Activated naive CD4-positive, alpha-beta T cell treated with anti-CD3 and anti-CD28 coated beads for 36 hours (primary cell): ENCODE measurements around the gene RESP18. TPM values are rescaled to one million over a fixed set of nuclear protein-coding genes. Genes with fewer than 3 reads are reported as not detected.

Source experiments
- CTCF ChIA-PET: fragments of 350-600 bp; sonication (Branson Sonifier 250); formaldehyde crosslinking; loops from one replicate; lab custom pipeline; 2021; ENCODE audit warnings: antibody characterized with exemption; lab: Charles Lee
- DNase-seq: peaks from one replicate; pipeline ENCODE4 v3.0.0-alpha.2; 2020
- H3K27ac Mint-ChIP-seq: one replicate; pipeline ENCODE4 v1.8.0; 2021; ENCODE audit warnings: mild to moderate bottlenecking, mixed read lengths
- H3K27me3 Mint-ChIP-seq: one replicate; pipeline ENCODE4 v1.8.0; 2021; ENCODE audit warnings: low read depth, mixed read lengths
- H3K36me3 Mint-ChIP-seq: one replicate; pipeline ENCODE4 v1.8.0; 2021; ENCODE audit warnings: low read depth, mixed read lengths
- H3K4me1 Mint-ChIP-seq: one replicate; pipeline ENCODE4 v1.8.0; 2021; ENCODE audit warnings: low read depth, mixed read lengths
- H3K4me3 Mint-ChIP-seq: one replicate; pipeline ENCODE4 v1.8.0; 2021; ENCODE audit warnings: mild to moderate bottlenecking, moderate library complexity, mixed read lengths
- H3K9me3 Mint-ChIP-seq: one replicate; pipeline ENCODE4 v1.8.0; 2021; ENCODE audit warnings: mixed read lengths
- intact Hi-C: fragments of 100-400 bp; cut with micrococcal nuclease; formaldehyde crosslinking; loops from one replicate; pipeline ENCODE4 v1.15.1; 2023
- total RNA-seq, 2 experiments: library from RNA; stranded (reverse); gene quantifications; one replicate each; pipeline ENCODE4 v1.2.3, GENCODE V29; 2021

The RESP18 gene
- total RNA-seq, 2 experiments from 2014 or later: not detected

DNA sequence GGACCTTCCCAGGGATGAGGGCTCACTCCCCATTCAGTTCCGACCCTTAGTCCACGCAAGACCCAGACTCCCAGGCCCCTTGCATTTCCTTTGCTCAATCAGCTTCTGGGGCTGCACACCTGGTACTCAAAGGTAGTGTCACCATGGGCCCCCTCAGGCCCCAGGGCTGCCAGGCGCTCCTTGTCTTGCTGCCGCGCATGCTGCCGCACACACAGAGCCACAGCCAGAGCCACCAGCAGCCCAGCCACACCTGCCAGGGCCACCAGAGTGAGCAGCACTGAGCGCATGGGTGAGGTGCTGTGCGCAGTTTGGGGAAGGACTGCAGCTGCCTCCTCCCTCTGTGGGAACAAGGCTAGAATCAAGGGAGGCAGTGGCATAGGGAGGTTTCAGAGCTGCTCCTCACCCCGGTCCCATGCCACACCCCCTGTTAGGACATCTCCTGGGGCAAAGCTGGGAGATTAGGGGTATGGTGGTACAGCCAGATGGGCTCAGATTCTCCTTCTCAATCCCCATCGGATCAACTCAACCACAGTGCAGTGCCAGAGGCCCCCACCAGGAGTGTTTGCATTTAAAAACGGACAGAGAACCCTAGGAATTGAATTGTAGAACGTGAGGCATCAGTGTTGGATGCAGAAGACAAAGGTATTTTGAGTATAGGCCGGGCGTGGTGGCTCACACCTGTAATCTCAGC is 34.6 kb downstream of the RESP18 start:
- intact Hi-C loops: loop anchor here (1.0 kb wide), 3 partner anchors 80 to 138 kb away; partner anchors contain the start of genes ABCB6 and NHEJ1
- Mint-ChIP-seq H3K9me3 (no peaks in the 10 kb centered on the region), H3K27ac (no peak overlapping the region), H3K4me1 (peaks cover 20% of the 10 kb centered on the region), H3K36me3 (no peaks in the 10 kb centered on the region), H3K4me3 (no peak overlapping the region), H3K27me3 (peaks cover 3% of the 10 kb centered on the region)
- no peak for DNase-seq
- CTCF ChIA-PET: interaction anchor here (0.6 to 5.2 kb wide), 20 partner anchors 8 to 210 kb away, joined by 3 to 58 read pairs (median 4); partner anchors contain the start of genes ANKZF1, ATG9A, DNAJB2 and GLB1L

DNA sequence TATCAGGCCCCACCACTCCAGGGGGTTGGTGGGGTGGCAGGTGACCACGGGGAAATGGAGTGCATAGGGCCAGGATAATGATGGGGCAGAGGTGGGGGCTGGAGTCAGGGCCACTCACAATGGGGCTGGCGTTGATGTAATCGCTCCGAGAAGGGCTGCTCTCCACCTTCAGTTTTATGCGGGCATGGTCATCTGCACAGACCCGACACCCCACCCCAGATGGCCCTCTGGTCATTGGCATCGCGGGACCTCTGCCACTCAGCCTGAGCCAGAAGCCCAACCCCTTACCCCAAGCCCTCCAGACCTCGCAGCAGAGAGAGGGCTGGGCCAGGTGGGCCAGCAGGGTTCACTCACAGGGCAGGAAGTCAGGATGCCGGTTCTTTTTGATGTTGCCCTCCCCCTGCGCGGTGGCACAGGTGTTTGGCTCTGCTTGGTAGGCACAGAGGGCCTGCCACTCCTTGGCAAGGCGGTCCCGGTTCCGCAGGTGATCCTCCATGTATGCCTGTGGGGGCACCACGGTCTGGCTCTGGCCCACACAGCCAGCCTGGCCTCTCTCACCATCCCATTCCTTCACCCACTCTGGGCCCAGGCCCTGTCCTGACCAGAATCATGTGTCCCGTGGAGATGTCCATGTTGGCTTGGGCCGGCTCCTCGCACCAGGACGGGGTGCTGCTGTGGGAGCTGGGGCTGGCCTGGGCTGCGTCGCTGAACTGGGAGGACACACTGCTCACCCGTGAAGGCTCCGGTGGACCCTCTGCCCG is 35.7 kb downstream of the RESP18 start:
- peaks cover 20% of the 10 kb centered on the region for H3K4me1 Mint-ChIP-seq
- intact Hi-C loops: no loop called here
- CTCF ChIA-PET: interaction anchor here (0.7 to 7.1 kb wide), 11 partner anchors 9 to 209 kb away, joined by 3 to 196 read pairs (median 17); partner anchors contain the start of genes ANKZF1, ATG9A, DNAJB2 and GLB1L
- DNase-seq: no peak
- no peak overlapping the region for H3K4me3 Mint-ChIP-seq
- peaks cover 3% of the 10 kb centered on the region for H3K27me3 Mint-ChIP-seq
- H3K9me3 Mint-ChIP-seq: no peaks in the 10 kb centered on the region
- H3K27ac Mint-ChIP-seq: no peak overlapping the region
- H3K36me3 Mint-ChIP-seq: no peaks in the 10 kb centered on the region

DNA sequence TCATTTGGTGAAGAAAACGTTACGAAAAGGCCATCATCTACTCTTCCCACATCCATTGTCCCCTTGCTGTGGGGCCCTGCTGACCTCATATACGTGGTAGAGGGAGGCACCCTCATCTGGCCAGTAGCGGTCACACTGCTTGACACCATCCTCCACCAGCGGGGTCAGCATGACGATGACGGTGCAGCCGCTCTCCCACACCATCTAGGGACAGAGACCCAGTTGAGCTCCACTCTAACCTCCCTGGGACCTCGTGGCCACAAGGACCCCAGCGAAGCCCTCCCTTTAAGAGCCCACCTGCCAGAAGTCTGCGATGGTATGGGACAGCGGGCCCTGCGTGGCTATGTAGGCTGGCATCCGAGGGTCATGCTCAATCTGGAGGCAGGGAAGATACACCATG is 36.4 kb downstream of the RESP18 start:
- Mint-ChIP-seq H3K36me3 (no peaks in the 10 kb centered on the region), H3K4me1 (peaks cover 20% of the 10 kb centered on the region), H3K27ac (no peak overlapping the region), H3K4me3 (no peak overlapping the region), H3K9me3 (no peaks in the 10 kb centered on the region), H3K27me3 (peaks cover 3% of the 10 kb centered on the region)
- intact Hi-C loops: no loop called here
- CTCF ChIA-PET: interaction anchor here (1.1 to 7.1 kb wide), 16 partner anchors 10 to 141 kb away, joined by 3 to 196 read pairs (median 14); partner anchors contain the start of genes ANKZF1, CNPPD1, DNAJB2 and NHEJ1
- DNase-seq: no peak

DNA sequence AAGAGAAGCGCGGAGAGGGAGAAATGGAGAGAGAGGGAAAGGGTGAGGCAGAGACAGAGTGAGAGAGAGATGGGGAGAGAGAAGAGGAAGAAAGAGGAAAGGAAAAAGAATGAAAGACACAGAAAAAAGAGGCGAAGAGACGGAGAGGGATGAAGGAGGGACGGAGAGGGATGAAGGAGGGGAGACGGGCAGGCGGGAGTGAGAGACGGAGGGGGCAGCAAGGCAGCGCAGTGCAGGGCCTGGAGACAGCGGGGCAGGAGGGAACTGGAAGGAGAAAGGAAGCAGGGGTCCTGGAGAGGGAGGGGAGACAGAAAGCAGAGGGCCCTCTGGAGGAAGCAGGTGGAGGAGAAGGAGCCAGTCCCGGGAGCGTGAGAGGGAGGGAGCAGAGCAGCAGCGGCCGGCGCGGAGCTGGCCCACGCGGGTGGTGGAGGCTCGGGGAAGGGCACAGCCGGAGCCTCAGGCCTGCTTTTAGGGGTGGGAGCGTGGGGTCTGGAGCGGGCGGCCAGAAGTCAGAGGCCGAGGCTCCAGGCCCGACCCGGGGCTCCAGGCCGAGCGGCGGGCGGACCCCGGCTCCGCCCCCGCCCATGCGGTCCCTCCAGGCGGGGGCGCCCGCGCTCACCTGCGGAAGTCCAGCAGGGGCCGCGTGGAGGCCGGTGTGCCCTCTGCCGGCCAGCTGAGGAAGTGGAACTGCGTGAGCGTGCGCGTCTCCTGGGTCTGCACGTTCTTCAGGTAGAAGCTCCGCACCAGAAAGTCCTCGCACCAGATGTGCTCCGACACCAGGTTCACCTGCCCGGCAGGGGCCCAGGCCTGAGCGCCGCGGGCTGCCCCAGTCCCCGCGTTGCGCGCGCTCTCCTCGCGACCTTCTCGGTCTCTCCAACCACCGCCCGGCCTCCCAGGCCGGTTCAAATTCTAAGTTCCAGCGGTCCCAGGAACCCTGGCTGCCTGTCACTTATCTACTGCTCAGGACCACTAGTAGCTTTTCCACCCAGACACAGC is 37.9 kb downstream of the RESP18 start:
- Mint-ChIP-seq H3K27ac (no peak overlapping the region), H3K27me3 (peaks cover 3% of the 10 kb centered on the region), H3K36me3 (no peaks in the 10 kb centered on the region), H3K4me3 (peak overlapping the region; percentile 77), H3K9me3 (no peaks in the 10 kb centered on the region), H3K4me1 (peaks cover 20% of the 10 kb centered on the region)
- CTCF ChIA-PET: interaction anchor here (0.5 to 7.1 kb wide), 62 partner anchors 11 to 1057 kb away, joined by 3 to 196 read pairs (median 5); partner anchors contain the start of genes ANKZF1, CNPPD1, DNAJB2 and GLB1L
- DNase-seq: peak; percentile 89
- intact Hi-C loops: loop anchor here (1.0 kb wide), 6 partner anchors 15 to 236 kb away; partner anchors contain the start of genes ANKZF1, ATG9A, DNAJB2 and TUBA4A

DNA sequence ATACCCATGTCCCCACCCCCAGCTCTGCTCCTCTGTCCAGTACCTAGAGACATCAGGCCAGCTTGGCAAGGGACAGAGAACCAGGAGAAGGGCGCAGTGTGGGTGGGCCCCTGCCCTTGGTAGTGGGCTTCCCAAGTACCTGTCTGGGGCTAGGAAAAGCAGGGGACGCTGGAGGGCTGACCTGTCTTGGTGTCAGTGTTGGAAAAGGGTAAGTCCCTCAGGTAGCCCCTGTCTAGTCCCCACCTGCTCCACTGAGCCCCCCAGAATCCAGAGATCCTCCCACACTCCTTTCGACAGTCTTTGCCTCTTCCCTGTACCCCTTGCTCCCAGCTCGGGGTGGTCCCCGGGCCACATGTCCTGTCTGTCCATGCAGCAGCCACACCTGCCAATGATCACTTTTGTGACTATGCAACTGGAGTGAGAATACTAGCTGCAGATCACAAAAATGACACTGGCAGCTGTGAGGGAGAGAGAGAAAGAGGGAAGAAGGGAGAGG is 38.8 kb downstream of the RESP18 start:
- DNase-seq: peak; percentile 3
- H3K9me3 Mint-ChIP-seq: no peaks in the 10 kb centered on the region
- H3K4me1 Mint-ChIP-seq: peaks cover 20% of the 10 kb centered on the region
- H3K27me3 Mint-ChIP-seq: no peaks in the 10 kb centered on the region
- CTCF ChIA-PET: interaction anchor here (0.6 to 7.1 kb wide), 13 partner anchors 12 to 292 kb away, joined by 3 to 196 read pairs (median 5); partner anchors contain the start of genes ABCB6, DNAJB2, NHEJ1 and SLC23A3
- intact Hi-C loops: loop anchor here (1.0 kb wide), 1 partner anchor 95 kb away; no protein-coding TSS in a partner anchor
- peak overlapping the region; percentile 77 for H3K4me3 Mint-ChIP-seq
- no peaks in the 10 kb centered on the region for H3K36me3 Mint-ChIP-seq
- H3K27ac Mint-ChIP-seq: no peak overlapping the region

DNA sequence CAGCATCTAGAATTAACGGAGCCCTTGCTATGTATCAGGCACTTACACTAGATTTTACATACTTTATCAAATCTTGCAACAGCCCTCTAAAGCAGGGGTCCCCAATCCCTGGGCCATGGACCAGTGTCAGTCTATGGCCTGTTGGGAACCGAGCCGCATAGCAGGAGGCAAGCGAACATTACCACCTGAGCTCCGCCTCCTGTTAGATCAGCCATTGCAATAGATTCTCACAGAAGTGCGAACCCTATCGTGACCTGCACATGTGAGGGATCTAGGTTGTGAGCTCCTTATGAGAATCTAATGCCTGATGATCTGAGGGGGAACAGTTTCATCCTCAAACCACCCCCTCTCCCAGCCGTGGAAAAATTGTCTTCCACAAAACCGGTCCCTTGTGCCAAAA is 39.9 kb downstream of the RESP18 start:
- Mint-ChIP-seq H3K36me3 (no peaks in the 10 kb centered on the region), H3K4me1 (peaks cover 18% of the 10 kb centered on the region), H3K27me3 (no peaks in the 10 kb centered on the region), H3K27ac (no peak overlapping the region), H3K4me3 (no peak overlapping the region), H3K9me3 (no peaks in the 10 kb centered on the region)
- DNase-seq: peak; percentile 3
- intact Hi-C loops: no loop called here
- CTCF ChIA-PET: interaction anchor here (1.5 to 7.1 kb wide), 5 partner anchors 11 to 189 kb away, joined by 4 to 196 read pairs (median 44); partner anchors contain the start of genes ABCB6, DNAJB2, SLC23A3 and TUBA4A

DNA sequence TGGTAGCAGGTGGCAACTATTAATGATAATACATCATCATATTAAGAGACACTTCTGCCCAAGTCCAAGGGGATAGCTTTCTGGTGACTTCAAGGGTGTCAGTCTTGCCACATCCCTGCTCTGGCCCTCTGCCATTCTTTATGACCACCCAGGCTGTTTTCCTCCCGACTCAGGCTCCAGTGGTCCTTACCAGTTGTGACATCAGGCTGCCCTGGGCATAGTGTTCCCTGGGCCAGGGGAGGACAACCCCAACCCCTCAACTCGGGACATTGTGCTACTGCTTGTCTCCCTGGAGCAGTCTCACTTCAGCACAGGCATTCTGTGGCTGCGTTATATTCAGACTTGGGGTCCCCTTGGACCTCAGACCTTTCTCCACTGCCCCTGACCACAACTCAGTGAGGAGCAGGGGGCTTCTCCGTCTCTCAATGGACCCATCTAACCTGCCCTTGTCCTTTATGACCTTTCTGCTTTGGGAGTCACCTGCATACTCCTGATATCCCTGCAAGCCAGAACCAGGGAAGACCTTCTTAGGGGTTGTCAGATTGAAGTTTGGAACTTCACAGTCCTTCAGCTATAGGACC is 40.5 kb downstream of the RESP18 start:
- Mint-ChIP-seq H3K4me1 (peaks cover 17% of the 10 kb centered on the region), H3K9me3 (no peaks in the 10 kb centered on the region), H3K27me3 (no peaks in the 10 kb centered on the region), H3K36me3 (no peaks in the 10 kb centered on the region), H3K4me3 (no peak overlapping the region), H3K27ac (no peak overlapping the region)
- DNase-seq: peak; percentile 1
- CTCF ChIA-PET: interaction anchor here (0.7 to 7.1 kb wide), 7 partner anchors 10 to 188 kb away, joined by 4 to 196 read pairs (median 5); partner anchors contain the start of genes ABCB6, DNAJB2, NHEJ1 and SLC23A3
- intact Hi-C loops: no loop called here

DNA sequence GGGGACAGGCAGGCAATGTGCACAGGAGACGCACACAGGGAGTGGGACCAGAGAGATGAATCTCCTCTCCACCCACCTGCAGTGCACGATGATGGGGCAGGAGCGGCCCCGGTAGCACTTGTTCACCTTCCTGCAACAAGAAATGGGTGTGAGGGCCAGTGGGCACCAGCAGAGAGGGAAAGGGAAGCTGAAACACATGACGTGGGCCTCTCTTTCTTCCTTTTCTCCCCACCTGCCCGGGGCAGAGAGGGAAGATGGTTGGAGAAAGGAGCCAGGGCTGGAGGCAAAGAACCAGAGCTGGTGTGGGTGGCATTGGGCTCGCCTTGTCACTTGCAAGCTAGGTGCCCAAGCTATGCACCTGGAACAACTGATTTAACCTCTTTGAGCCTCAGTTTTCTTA is 41.1 kb downstream of the RESP18 start:
- intact Hi-C loops: no loop called here
- Mint-ChIP-seq H3K4me1 (peaks cover 14% of the 10 kb centered on the region), H3K27ac (no peak overlapping the region), H3K36me3 (peaks cover 1% of the 10 kb centered on the region), H3K27me3 (no peaks in the 10 kb centered on the region), H3K9me3 (no peaks in the 10 kb centered on the region), H3K4me3 (no peak overlapping the region)
- CTCF ChIA-PET: interaction anchor here (0.7 to 7.1 kb wide), 4 partner anchors 10 to 131 kb away, joined by 4 to 196 read pairs (median 24); partner anchors contain the start of genes DNAJB2, NHEJ1 and SLC23A3
- DNase-seq: peak; percentile 1

DNA sequence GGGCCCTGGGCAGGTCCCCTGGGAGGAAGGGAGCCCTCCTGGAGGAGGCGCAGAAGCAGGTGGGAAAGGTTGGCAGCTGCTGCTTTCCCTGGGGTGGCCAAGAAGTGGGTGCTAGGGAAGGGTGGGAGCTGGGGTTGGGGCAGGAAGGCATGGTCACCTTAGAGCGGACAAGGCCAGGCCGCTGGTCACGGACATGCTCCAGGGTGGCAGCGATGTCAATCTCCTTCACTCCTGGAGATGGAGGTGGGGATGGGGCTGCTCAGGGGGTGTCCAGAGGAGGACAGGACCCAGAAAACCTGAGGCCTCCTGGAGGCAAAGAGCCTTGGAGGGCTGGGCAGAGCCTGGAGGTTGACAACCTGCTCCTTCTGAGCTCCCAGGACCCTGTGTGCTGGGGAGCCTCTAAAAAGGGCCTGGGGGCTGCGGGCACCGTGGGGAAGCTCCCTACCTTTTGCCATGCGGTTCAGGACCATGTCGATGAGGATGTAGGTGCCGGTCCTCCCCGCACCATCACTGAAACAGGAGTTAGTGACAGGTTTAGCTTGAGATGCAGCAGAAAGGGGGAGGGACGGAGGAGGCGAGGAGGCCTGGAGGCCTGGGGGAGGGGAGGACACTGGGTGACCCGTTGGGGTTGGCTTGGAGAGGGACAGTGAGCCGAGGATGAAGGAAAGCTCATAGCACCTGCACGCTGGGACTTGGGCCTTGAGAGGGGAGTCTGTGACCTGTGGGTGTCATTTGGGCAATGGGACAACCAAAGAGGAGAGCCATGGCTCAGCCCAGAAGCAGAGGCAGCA is 42.0 kb downstream of the RESP18 start:
- H3K27ac Mint-ChIP-seq: no peak overlapping the region
- H3K4me1 Mint-ChIP-seq: peaks cover 12% of the 10 kb centered on the region
- intact Hi-C loops: no loop called here
- CTCF ChIA-PET: interaction anchor here (1.6 to 7.1 kb wide), 3 partner anchors 9 to 131 kb away, joined by 4 to 196 read pairs (median 44); partner anchors contain the start of genes DNAJB2, NHEJ1 and SLC23A3
- no peaks in the 10 kb centered on the region for H3K9me3 Mint-ChIP-seq
- no peak for DNase-seq
- no peaks in the 10 kb centered on the region for H3K27me3 Mint-ChIP-seq
- H3K4me3 Mint-ChIP-seq: no peak overlapping the region
- peaks cover 1% of the 10 kb centered on the region for H3K36me3 Mint-ChIP-seq
